H9 (cell line): ENCODE data around the gene CLEC18C. TPM values are rescaled to one million over a fixed set of nuclear protein-coding genes. Genes with fewer than 3 reads are reported as not detected.

Experiments
- DNase-seq: peaks from one replicate; pipeline ENCODE4 v3.0.0-alpha.2; 2017
- H2AFZ ChIP-seq: one replicate; pipeline ENCODE4 v1.6.1; 2013; ENCODE audit warnings: mild to moderate bottlenecking, low read length, control low read depth, moderate library complexity
- H2AK5ac ChIP-seq: 2 replicates; pipeline ENCODE4 v1.6.1; 2013; ENCODE audit warnings: low read length, control low read depth, mixed read lengths; ENCODE audit not compliant: insufficient read length
- H2BK120ac ChIP-seq: one replicate; pipeline ENCODE4 v1.6.1; 2013; ENCODE audit warnings: low read depth, mild to moderate bottlenecking, low read length, control low read depth, inconsistent platforms; ENCODE audit not compliant: poor library complexity, severe bottlenecking
- H2BK12ac ChIP-seq: 2 replicates; pipeline ENCODE4 v1.6.1; 2013; ENCODE audit warnings: low read length, control low read depth, mixed read lengths, low read depth; ENCODE audit not compliant: insufficient read length
- H2BK15ac ChIP-seq: 2 replicates; pipeline ENCODE4 v1.6.1; 2013; ENCODE audit warnings: low read depth, low read length, control low read depth
- H2BK20ac ChIP-seq: one replicate; pipeline ENCODE4 v1.6.1; 2013; ENCODE audit warnings: low read depth, mild to moderate bottlenecking, low read length, control low read depth, inconsistent platforms; ENCODE audit not compliant: poor library complexity, severe bottlenecking
- H2BK5ac ChIP-seq: 2 replicates; pipeline ENCODE4 v1.6.1; 2013; ENCODE audit warnings: low read length, control low read depth, mixed read lengths; ENCODE audit not compliant: insufficient read length
- H3K14ac ChIP-seq: 2 replicates; pipeline ENCODE4 v1.6.1; 2013; ENCODE audit warnings: low read length, control low read depth; ENCODE audit not compliant: insufficient read depth
- H3K18ac ChIP-seq: 2 replicates; pipeline ENCODE4 v1.6.1; 2013; ENCODE audit warnings: low read depth, mild to moderate bottlenecking, mixed read lengths, low read length, control low read depth; ENCODE audit not compliant: insufficient read length
- H3K23ac ChIP-seq: 2 replicates; pipeline ENCODE4 v1.6.1; 2013; ENCODE audit warnings: low read length, control low read depth, mixed read lengths, low read depth; ENCODE audit not compliant: insufficient read length
- H3K23me2 ChIP-seq: 2 replicates; pipeline ENCODE4 v1.6.1; 2013; ENCODE audit warnings: low read depth, mild to moderate bottlenecking, mixed read lengths, low read length, control low read depth; ENCODE audit not compliant: insufficient read length, poor library complexity, severe bottlenecking
- H3K27ac ChIP-seq: 2 replicates; pipeline ENCODE4 v1.5.1; 2013; ENCODE audit warnings: low read length, control low read depth, mixed read lengths, low read depth; ENCODE audit not compliant: insufficient read length
- H3K27me3 ChIP-seq: 2 replicates; pipeline ENCODE4 v1.6.1; 2013; ENCODE audit warnings: low read length, control low read depth, inconsistent platforms; ENCODE audit not compliant: insufficient read depth
- H3K4ac ChIP-seq: 2 replicates; pipeline ENCODE4 v1.6.1; 2013; ENCODE audit warnings: low read depth, mild to moderate bottlenecking, control low read depth, inconsistent platforms, low read length, moderate library complexity
- H3K4me1 ChIP-seq: 2 replicates; pipeline ENCODE4 v1.6.1; 2013; ENCODE audit warnings: low read length, control low read depth, inconsistent platforms; ENCODE audit not compliant: insufficient read depth
- H3K4me2 ChIP-seq: 2 replicates; pipeline ENCODE4 v1.6.1; 2013; ENCODE audit warnings: low read length, control low read depth, mixed read lengths; ENCODE audit not compliant: insufficient read length, insufficient read depth
- H3K56ac ChIP-seq: 2 replicates; pipeline ENCODE4 v1.6.1; 2013; ENCODE audit warnings: low read depth, mild to moderate bottlenecking, mixed read lengths, low read length, control low read depth; ENCODE audit not compliant: insufficient read length
- H3K79me1 ChIP-seq: 2 replicates; pipeline ENCODE4 v1.6.1; 2013; ENCODE audit warnings: low read depth, mild to moderate bottlenecking, moderate library complexity, low read length, control low read depth, inconsistent platforms; ENCODE audit not compliant: insufficient read depth, poor library complexity, severe bottlenecking
- H3K79me2 ChIP-seq: 2 replicates; pipeline ENCODE4 v1.6.1; 2013; ENCODE audit warnings: low read length, control low read depth, inconsistent platforms; ENCODE audit not compliant: insufficient read depth
- H3K9ac ChIP-seq: 2 replicates; pipeline ENCODE4 v1.6.1; 2013; ENCODE audit warnings: low read length, control low read depth, mixed read lengths; ENCODE audit not compliant: insufficient read length; ENCODE audit errors: extremely low read depth
- H3K9me3 ChIP-seq: one replicate; pipeline ENCODE4 v1.6.1; 2013; ENCODE audit warnings: low read depth, low read length, inconsistent platforms; ENCODE audit not compliant: control insufficient read depth
- H3T11ph ChIP-seq: one replicate; pipeline ENCODE4 v1.6.1; 2013; ENCODE audit warnings: mild to moderate bottlenecking, low read length, control low read depth, inconsistent platforms
- H4K20me1 ChIP-seq: one replicate; pipeline ENCODE4 v1.6.1; 2013; ENCODE audit not compliant: control insufficient read depth, insufficient read length, insufficient read depth
- H4K5ac ChIP-seq: 2 replicates; pipeline ENCODE4 v1.6.1; 2013; ENCODE audit warnings: low read depth, mild to moderate bottlenecking, mixed read lengths, low read length, control low read depth; ENCODE audit not compliant: insufficient read length
- H4K8ac ChIP-seq: replicated peaks from 2 replicates; pipeline ENCODE4 v1.6.1; 2013; ENCODE audit warnings: low read length, control low read depth, mixed read lengths, low read depth; ENCODE audit not compliant: insufficient read length
- H4K91ac ChIP-seq: 2 replicates; pipeline ENCODE4 v1.6.1; 2013; ENCODE audit warnings: low read depth, mild to moderate bottlenecking, moderate library complexity, mixed read lengths, low read length, control low read depth; ENCODE audit not compliant: insufficient read length
- H3K27ac Mint-ChIP-seq, 3 experiments: 2 replicates in 2 of 3; 3 replicates in 1 of 3; pipeline ENCODE4 v1.8.0; 2020 to 2021; ENCODE audit warnings: mixed read lengths in 3 of 3, mild to moderate bottlenecking in 1 of 3, moderate library complexity in 1 of 3
- H3K27me3 Mint-ChIP-seq: 2 replicates; pipeline ENCODE4 v1.8.0; 2021; ENCODE audit warnings: low read depth, mild to moderate bottlenecking, moderate library complexity, mixed read lengths
- H3K36me3 Mint-ChIP-seq, 3 experiments: 2 replicates in 2 of 3; 3 replicates in 1 of 3; pipeline ENCODE4 v1.8.0; 2020 to 2021; ENCODE audit warnings: low read depth in 3 of 3, mixed read lengths in 3 of 3; ENCODE audit not compliant: insufficient read depth in 1 of 3
- H3K4me1 Mint-ChIP-seq, 2 experiments: 2 replicates each; pipeline ENCODE4 v1.8.0; 2020; ENCODE audit warnings: mixed read lengths in 2 of 2
- H3K4me3 Mint-ChIP-seq, 2 experiments: 2 replicates in 1 of 2; 3 replicates in 1 of 2; pipeline ENCODE4 v1.8.0; 2020 to 2021; ENCODE audit warnings: mild to moderate bottlenecking in 2 of 2, mixed read lengths in 2 of 2, moderate library complexity in 1 of 2
- H3K9me3 Mint-ChIP-seq, 2 experiments: 2 replicates in 1 of 2; 3 replicates in 1 of 2; pipeline ENCODE4 v1.8.0; 2020; ENCODE audit warnings: mild to moderate bottlenecking in 2 of 2, mixed read lengths in 2 of 2, moderate library complexity in 1 of 2
- WGBS: extraction: QIAGEN DNeasy Blood & Tissue Kit; methylation state at CpG from one replicate; pipeline ENCODE4 v1.1.7; 2013; ENCODE audit warnings: missing lambda C conversion rate, low lambda C conversion rate, mixed read lengths; ENCODE audit not compliant: insufficient read length; ENCODE audit errors: extremely low coverage; 5-methylcytosine and 5-hydroxymethylcytosine counted together
- total RNA-seq: library from RNA; stranded (reverse); gene quantifications from 2 replicates; pipeline ENCODE4 v1.2.1, GENCODE V29; 2021
- TF ChIP-seq, protein P1 (sequence below): fragments of 200-600 bp; sonication (generic); conservative IDR thresholded peaks from 3 replicates; pipeline ENCODE4 v1.8.0; 2021; ENCODE audit warnings: antibody characterized with exemption, mild to moderate bottlenecking

CLEC18C gene
- total RNA-seq, 1 experiment from 2014 or later: 0.11 TPM

GRCh38 chr16:70151391-70151790 is 22.2 kb upstream of the CLEC18C start:
- Histone ChIP-seq H3K23ac (no peak overlapping the region), H3K27me3 (no peaks in the 10 kb centered on the region), H3K79me1 (no peaks in the 10 kb centered on the region)

More at GRCh38 chr16:70151391-70151790, 22.2 kb upstream of the CLEC18C start:
- Histone ChIP-seq H3K79me2 (no peaks in the 10 kb centered on the region), H2BK20ac (no peak overlapping the region), H3T11ph (no peak overlapping the region), H3K9me3 (no peaks in the 10 kb centered on the region), H4K8ac (no peak overlapping the region), H2BK5ac (no peak overlapping the region), H3K14ac (no peak overlapping the region), H3K27ac (no peak overlapping the region), H3K56ac (no peak overlapping the region), H2AK5ac (no peak overlapping the region), H2BK120ac (no peak overlapping the region), H3K23me2 (no peaks in the 10 kb centered on the region), H2BK15ac (no peak overlapping the region), H4K20me1 (no peaks in the 10 kb centered on the region), H3K9ac (no peak overlapping the region), H3K4me2 (no peak overlapping the region), H3K18ac (no peak overlapping the region), H2AFZ (no peak overlapping the region), H3K4me1 (no peaks in the 10 kb centered on the region), H4K91ac (no peak overlapping the region), H3K4ac (no peak overlapping the region), H2BK12ac (no peak overlapping the region), H4K5ac (no peak overlapping the region)
- Mint-ChIP-seq H3K9me3 (no peaks in the 10 kb centered on the region), H3K4me1 (no peaks in the 10 kb centered on the region), H3K36me3 (peaks cover 47 to 71% (median 64%) of the 10 kb centered on the region in 3 experiments), H3K27me3 (no peaks in the 10 kb centered on the region), H3K27ac (no peak overlapping the region), H3K4me3 (no peak overlapping the region)
- TF ChIP-seq, protein P1, sequence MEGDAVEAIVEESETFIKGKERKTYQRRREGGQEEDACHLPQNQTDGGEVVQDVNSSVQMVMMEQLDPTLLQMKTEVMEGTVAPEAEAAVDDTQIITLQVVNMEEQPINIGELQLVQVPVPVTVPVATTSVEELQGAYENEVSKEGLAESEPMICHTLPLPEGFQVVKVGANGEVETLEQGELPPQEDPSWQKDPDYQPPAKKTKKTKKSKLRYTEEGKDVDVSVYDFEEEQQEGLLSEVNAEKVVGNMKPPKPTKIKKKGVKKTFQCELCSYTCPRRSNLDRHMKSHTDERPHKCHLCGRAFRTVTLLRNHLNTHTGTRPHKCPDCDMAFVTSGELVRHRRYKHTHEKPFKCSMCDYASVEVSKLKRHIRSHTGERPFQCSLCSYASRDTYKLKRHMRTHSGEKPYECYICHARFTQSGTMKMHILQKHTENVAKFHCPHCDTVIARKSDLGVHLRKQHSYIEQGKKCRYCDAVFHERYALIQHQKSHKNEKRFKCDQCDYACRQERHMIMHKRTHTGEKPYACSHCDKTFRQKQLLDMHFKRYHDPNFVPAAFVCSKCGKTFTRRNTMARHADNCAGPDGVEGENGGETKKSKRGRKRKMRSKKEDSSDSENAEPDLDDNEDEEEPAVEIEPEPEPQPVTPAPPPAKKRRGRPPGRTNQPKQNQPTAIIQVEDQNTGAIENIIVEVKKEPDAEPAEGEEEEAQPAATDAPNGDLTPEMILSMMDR: no peak
- DNase-seq: no peak
- no CpG with 5 or more reads among the region's 2 CpGs for WGBS
